H1 (cell line): ENCODE data around the gene SLC25A11. TPM values are rescaled to one million over a fixed set of nuclear protein-coding genes. Genes with fewer than 3 reads are reported as not detected.
A peak's percentile ranks its signal among the peaks of the same experiment; 100 is the strongest.

Experiments
- CTCF ChIA-PET: fragments of 300-600 bp; sonication (Branson Sonifier 250); formaldehyde crosslinking; loops from one replicate; lab custom pipeline; 2021; ENCODE audit not compliant: partially characterized antibody; lab: Charles Lee
- POLR2A ChIA-PET: fragments of 300-600 bp; sonication (Branson Sonifier 250); formaldehyde crosslinking; loops from one replicate; lab custom pipeline; 2021; ENCODE audit warnings: inconsistent platforms; ENCODE audit not compliant: partially characterized antibody; lab: Charles Lee
- DNase-seq, 2 experiments: peaks; one replicate each; pipeline versions ENCODE4 v3.0.0 to v3.0.0-alpha.2; 2010 to 2022; ENCODE audit warnings: low spot score in 2 of 2, low read depth in 1 of 2, mixed read lengths in 1 of 2
- FAIRE-seq: peaks from 2 replicates; lab custom pipeline; 2011; peaks lifted over from hg19 to GRCh38; lab: Jason Lieb, UNC
- H2AFZ ChIP-seq: 2 replicates; pipeline ENCODE4 v1.8.1; 2012; ENCODE audit warnings: low read length, inconsistent platforms
- H2AK5ac ChIP-seq: 2 replicates; pipeline ENCODE4 v1.6.1; 2013; ENCODE audit warnings: low read depth, low read length
- H2BK120ac ChIP-seq: replicated peaks from 2 replicates; pipeline ENCODE3; 2013; ENCODE audit warnings: low read depth, low read length, inconsistent platforms
- H2BK12ac ChIP-seq: 2 replicates; pipeline ENCODE4 v1.6.1; 2013; ENCODE audit warnings: low read depth, low read length
- H2BK15ac ChIP-seq: 2 replicates; pipeline ENCODE4 v1.6.1; 2013; ENCODE audit warnings: low read length
- H2BK20ac ChIP-seq: 2 replicates; pipeline ENCODE4 v1.6.1; 2013; ENCODE audit warnings: low read length
- H2BK5ac ChIP-seq: 2 replicates; pipeline ENCODE4 v1.6.1; 2013; ENCODE audit warnings: low read depth, low read length
- H3K14ac ChIP-seq: 2 replicates; pipeline ENCODE4 v1.6.1; 2013; ENCODE audit warnings: inconsistent platforms; ENCODE audit not compliant: insufficient read length
- H3K18ac ChIP-seq: 2 replicates; pipeline ENCODE4 v1.6.1; 2013; ENCODE audit warnings: low read length; ENCODE audit errors: extremely low read depth
- H3K23ac ChIP-seq: 2 replicates; pipeline ENCODE4 v1.6.1; 2013; ENCODE audit warnings: inconsistent platforms; ENCODE audit not compliant: insufficient read length
- H3K23me2 ChIP-seq: 2 replicates; pipeline ENCODE4 v1.6.1; 2013; ENCODE audit warnings: low read depth, low read length
- H3K27ac ChIP-seq: 2 replicates; pipeline ENCODE4 v1.6.1; 2011; ENCODE audit warnings: low read depth, low read length, inconsistent platforms
- H3K27me3 ChIP-seq, 4 experiments: replicated peaks in 1 of 4; 1 replicate in 1 of 4; 2 replicates in 3 of 4; pipeline versions ENCODE4 v1.6.1 to v1.8.1; 2011 to 2013; ENCODE audit warnings: low read length in 3 of 4, mild to moderate bottlenecking in 3 of 4, inconsistent platforms in 2 of 4, mixed read lengths in 2 of 4, moderate library complexity in 1 of 4; ENCODE audit not compliant: control insufficient read depth in 3 of 4, insufficient read depth in 3 of 4; ENCODE audit errors: extremely low read depth in 1 of 4
- H3K36me3 ChIP-seq, 4 experiments: 2 replicates each; pipeline versions ENCODE4 v1.6.1 to v1.8.1; 2011 to 2013; ENCODE audit warnings: mild to moderate bottlenecking in 4 of 4, low read length in 3 of 4, moderate library complexity in 2 of 4, control low read depth in 1 of 4, inconsistent platforms in 1 of 4; ENCODE audit not compliant: insufficient read depth in 4 of 4, control insufficient read depth in 2 of 4
- H3K4ac ChIP-seq: replicated peaks from 2 replicates; pipeline ENCODE3; 2013; ENCODE audit warnings: low read length, low read depth, mixed read lengths, inconsistent platforms; ENCODE audit not compliant: insufficient read length
- H3K4me1 ChIP-seq, 4 experiments: replicated peaks in 1 of 4; 1 replicate in 1 of 4; 2 replicates in 3 of 4; pipeline versions ENCODE4 v1.6.1 to v1.8.1; 2011 to 2013; ENCODE audit warnings: low read length in 3 of 4, inconsistent platforms in 2 of 4, mixed read lengths in 1 of 4; ENCODE audit not compliant: insufficient read depth in 4 of 4, control insufficient read depth in 3 of 4
- H3K4me2 ChIP-seq, 2 experiments: 2 replicates each; pipeline versions ENCODE4 v1.6.1 to v1.8.1; 2011 to 2013; ENCODE audit warnings: low read depth in 2 of 2, low read length in 2 of 2, control low read depth in 1 of 2, inconsistent platforms in 1 of 2, mild to moderate bottlenecking in 1 of 2; ENCODE audit not compliant: insufficient read depth in 1 of 2
- H3K4me3 ChIP-seq, 4 experiments: fragments of 200-600, 300-600 bp in 1 of 4; sonication (generic), shearing (Covaris generic), sonication (Bioruptor Twin) in 1 of 4; 2 replicates each; pipeline versions ENCODE4 v1.5.1 to v1.8.1; 2011 to 2016; ENCODE audit warnings: low read length in 4 of 4, low read depth in 3 of 4, control low read depth in 2 of 4, inconsistent platforms in 2 of 4, mild to moderate bottlenecking in 2 of 4, mixed read lengths in 1 of 4, moderate library complexity in 1 of 4; ENCODE audit not compliant: insufficient read depth in 2 of 4; ENCODE audit errors: extremely low read depth in 1 of 4
- H3K56ac ChIP-seq: replicated peaks from 2 replicates; pipeline ENCODE3; 2013; ENCODE audit warnings: low read depth, mild to moderate bottlenecking, mixed read lengths, low read length, inconsistent platforms; ENCODE audit not compliant: insufficient read length
- H3K79me1 ChIP-seq: 2 replicates; pipeline ENCODE4 v1.6.1; 2013; ENCODE audit warnings: low read depth, low read length, control low read depth
- H3K79me2 ChIP-seq, 2 experiments: 2 replicates each; pipeline versions ENCODE4 v1.6.1 to v1.8.1; 2012 to 2013; ENCODE audit warnings: low read length in 2 of 2, mild to moderate bottlenecking in 2 of 2, inconsistent platforms in 1 of 2; ENCODE audit not compliant: insufficient read depth in 2 of 2, control insufficient read depth in 1 of 2
- H3K9ac ChIP-seq, 4 experiments: replicated peaks in 1 of 4; 1 replicate in 1 of 4; 2 replicates in 3 of 4; pipeline versions ENCODE4 v1.6.1 to v1.8.1; 2011 to 2013; ENCODE audit warnings: low read depth in 3 of 4, low read length in 3 of 4, control low read depth in 2 of 4, mild to moderate bottlenecking in 2 of 4, moderate library complexity in 2 of 4, inconsistent platforms in 1 of 4; ENCODE audit errors: extremely low read depth in 1 of 4
- H3K9me3 ChIP-seq, 2 experiments: 2 replicates each; pipeline versions ENCODE4 v1.6.1 to v1.8.1; 2012 to 2013; ENCODE audit warnings: mild to moderate bottlenecking in 2 of 2, moderate library complexity in 2 of 2, control low read depth in 1 of 2, inconsistent platforms in 1 of 2, low read depth in 1 of 2, low read length in 1 of 2, mixed read lengths in 1 of 2; ENCODE audit not compliant: insufficient read depth in 2 of 2
- H4K20me1 ChIP-seq, 2 experiments: replicated peaks in 1 of 2; 2 replicates each; pipeline versions ENCODE3 to v1.8.1; 2011 to 2013; ENCODE audit warnings: inconsistent platforms in 2 of 2, low read length in 2 of 2, mild to moderate bottlenecking in 1 of 2; ENCODE audit not compliant: insufficient read depth in 2 of 2, control insufficient read depth in 1 of 2
- H4K5ac ChIP-seq: 2 replicates; pipeline ENCODE4 v1.6.1; 2013; ENCODE audit warnings: low read length, low read depth, mixed read lengths, inconsistent platforms; ENCODE audit not compliant: insufficient read length
- H4K8ac ChIP-seq: 2 replicates; pipeline ENCODE4 v1.8.0; 2013; ENCODE audit warnings: mild to moderate bottlenecking, moderate library complexity, low read length, inconsistent platforms; ENCODE audit not compliant: insufficient read depth; ENCODE audit errors: extremely low read depth
- H4K91ac ChIP-seq: replicated peaks from 2 replicates; pipeline ENCODE3; 2013; ENCODE audit warnings: low read length, mixed read lengths, inconsistent platforms; ENCODE audit not compliant: insufficient read length
- SUZ12 ChIP-seq: fragments of 200-600 bp; sonication (generic); IDR thresholded peaks from 2 replicates; pipeline ENCODE4 v1.6.1; 2012; ENCODE audit warnings: mild to moderate bottlenecking, inconsistent platforms, low read length, moderate library complexity, mixed read lengths
- TCF12 ChIP-seq: IDR thresholded peaks from 2 replicates; pipeline ENCODE4 v1.6.1; 2011; ENCODE audit warnings: low read depth, mild to moderate bottlenecking, low read length
- WGBS, 2 experiments: shearing (Covaris generic) in 1 of 2; methylation state at CpG; one replicate each; pipeline versions ENCODE4 v1.1.6 to v1.1.7; 2013 to 2015; ENCODE audit warnings: low lambda C conversion rate in 2 of 2, mixed read lengths in 2 of 2, inconsistent platforms in 1 of 2, low coverage in 1 of 2, missing lambda C conversion rate in 1 of 2; ENCODE audit not compliant: insufficient replicate concordance in 2 of 2, insufficient coverage in 1 of 2, insufficient read length in 1 of 2; ENCODE audit errors: extremely low coverage in 1 of 2, missing lambda C conversion rate in 1 of 2; 5-methylcytosine and 5-hydroxymethylcytosine counted together
- polyA plus RNA-seq, 7 experiments: library from polyadenylated mRNA; depleted of rRNA in 3 of 7; stranded (reverse) in 5 of 7; unstranded in 2 of 7; fragments of >200 nt in 5 of 7; fragments of 200-250 nt in 2 of 7; gene quantifications; 1 replicate in 5 of 7; 2 replicates in 1 of 7; 4 replicates in 1 of 7; pipeline versions ENCODE4 v1.2.1 to v1.2.3, GENCODE V29; 2011 to 2013; ENCODE audit warnings: missing spikeins in 2 of 7, mixed read lengths in 2 of 7
- total RNA-seq: library from RNA; stranded (reverse); fragmentation: NEBNext Ultra II Directional; extraction: Animal tissue kit (Norgen Biotek cat#: 25700); gene quantifications from 2 replicates; pipeline ENCODE4 v1.2.1, GENCODE V29; 2021

Gene SLC25A11
- total and polyA plus RNA-seq, 2 of the 8 experiments (the other 6 are each of a cell fraction or from before 2014, with no cell fraction given) = 55.9 to 97.0 TPM

DNA sequence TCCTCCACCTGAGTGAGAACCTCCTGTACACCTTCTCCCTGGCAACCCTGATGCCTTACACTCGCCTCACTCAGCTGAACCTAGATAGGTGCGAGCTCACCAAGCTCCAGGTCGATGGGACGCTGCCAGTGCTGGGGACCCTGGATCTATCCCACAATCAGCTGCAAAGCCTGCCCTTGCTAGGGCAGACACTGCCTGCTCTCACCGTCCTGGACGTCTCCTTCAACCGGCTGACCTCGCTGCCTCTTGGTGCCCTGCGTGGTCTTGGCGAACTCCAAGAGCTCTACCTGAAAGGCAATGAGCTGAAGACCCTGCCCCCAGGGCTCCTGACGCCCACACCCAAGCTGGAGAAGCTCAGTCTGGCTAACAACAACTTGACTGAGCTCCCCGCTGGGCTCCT is 7.1 kb downstream of the SLC25A11 start:
- FAIRE-seq (no peak), DNase-seq (no peak)
- H3K56ac ChIP-seq = no peak overlapping the region
- H3K23me2 ChIP-seq = no peaks in the 10 kb centered on the region
- H3K79me2 ChIP-seq = no peaks in the 10 kb centered on the region
- H3K4ac ChIP-seq = no peak overlapping the region
- no peak overlapping the region for H3K18ac ChIP-seq
- no peaks in the 10 kb centered on the region for H3K27me3 ChIP-seq
- H3K9ac ChIP-seq = no peak overlapping the region
- H3K4me3 ChIP-seq = no peak overlapping the region
- no peak overlapping the region for H4K5ac ChIP-seq
- H2BK5ac ChIP-seq = peak overlapping the region; percentile 39; the same call in 1 of the 2 replicates
- H2AK5ac ChIP-seq = no peak overlapping the region
- peaks cover 0 to 1% of the 10 kb centered on the region in 2 experiments for H4K20me1 ChIP-seq
- no peak overlapping the region for H2AFZ ChIP-seq
- ChIA-PET POLR2A (interaction anchor here (1.0 to 3.0 kb wide), 13 partner anchors 9 to 129 kb away, joined by 3 to 27 read pairs (median 5); partner anchors contain the start of genes ENO3 and PFN1), CTCF (interaction anchor here (1.2 to 1.5 kb wide), 3 partner anchors 10 to 40 kb away, joined by 4 to 10 read pairs (median 4); no protein-coding TSS in a partner anchor)
- 94% methylated on average over 12 of the region's 12 CpGs; no CpG with 5 or more reads in 1 of the 2 experiments for WGBS, 2 experiments
- no peak overlapping the region for H2BK120ac ChIP-seq
- no peak overlapping the region for H3K23ac ChIP-seq
- no peak overlapping the region for H2BK12ac ChIP-seq
- no peak overlapping the region for H3K14ac ChIP-seq
- H3K4me2 ChIP-seq = no peak overlapping the region
- no peak overlapping the region for H3K27ac ChIP-seq
- H2BK20ac ChIP-seq = no peak overlapping the region
- peaks cover 6 to 10% (median 7%) of the 10 kb centered on the region in 4 experiments for H3K36me3 ChIP-seq
- H3K79me1 ChIP-seq = no peaks in the 10 kb centered on the region; the same call in 1 of the 2 replicates
- H2BK15ac ChIP-seq = no peak overlapping the region
- H3K9me3 ChIP-seq = no peaks in the 10 kb centered on the region
- H4K8ac ChIP-seq = no peak overlapping the region
- no peak overlapping the region for H4K91ac ChIP-seq
- peaks cover 0 to 3% (median 0%) of the 10 kb centered on the region in 4 experiments; a peak in 3 of 7 replicates for H3K4me1 ChIP-seq
- no peak for TF ChIP-seq SUZ12
- TF ChIP-seq TCF12 = no peak
